Mucosa of descending colon (tissue), 3 donors: Measurements from ENCODE around the gene TRAF2. TPM values are rescaled to one million over a fixed set of nuclear protein-coding genes. Genes with fewer than 3 reads are reported as not detected.

Source experiments
- ATAC-seq: fragments of 200-7000 bp; cut with Tn5 transposase; one replicate; pipeline ENCODE4 v1.9.1; 2020; ENCODE audit warnings: mild to moderate bottlenecking, moderate library complexity
- DNase-seq, 3 donors: peaks; one replicate each; pipeline ENCODE4 v3.0.0-alpha.2; 2020
- H3K36me3 ChIP-seq: fragments of 200-600 bp; one replicate; pipeline ENCODE4 v1.8.0; 2021; ENCODE audit warnings: low read depth, mild to moderate bottlenecking
- H3K4me1 ChIP-seq: fragments of 200-600 bp; one replicate; pipeline ENCODE4 v1.8.0; 2021; ENCODE audit warnings: low read depth, mild to moderate bottlenecking
- H3K4me3 ChIP-seq: fragments of 200-600 bp; one replicate; pipeline ENCODE4 v1.8.0; 2021; ENCODE audit warnings: mild to moderate bottlenecking
- H3K9me3 ChIP-seq: fragments of 200-600 bp; one replicate; pipeline ENCODE4 v1.8.0; 2021; ENCODE audit warnings: mild to moderate bottlenecking
- intact Hi-C, 2 donors: fragments of 100-400 bp; cut with DNase I in 1 of 2; cut with micrococcal nuclease in 1 of 2; formaldehyde crosslinking; loops; one replicate each; pipeline versions ENCODE4 v1.11.0 to v1.11.1; 2022; cut with DNase I, micrococcal nuclease
- total RNA-seq, 3 donors: library from RNA; stranded (reverse); fragmentation: NEBNext Ultra II Directional in 2 of 3; extraction: Animal tissue kit (Norgen Biotek cat#: 25700) in 2 of 3; gene quantifications; one replicate each; pipeline versions ENCODE4 v1.2.1 to v1.2.4, GENCODE V29; 2021 to 2023
- TF ChIP-seq, protein P1 (sequence below): fragments of 200-600 bp; IDR thresholded peaks from one replicate; pipeline ENCODE4 v1.8.0; 2022; ENCODE audit warnings: antibody characterized with exemption, mild to moderate bottlenecking
- donor health status: DM: no; HTN: no; CAD: no; lungs with moderate emphysema.
- donor health status: DM: no; HTN: no; CAD: no.
- donor health status: DM: no; HTN: yes; CAD: no.

The TRAF2 gene
- total RNA-seq, 3 donors from 2014 or later, result 19.6 to 28.2 (median 21.1) TPM

DNA sequence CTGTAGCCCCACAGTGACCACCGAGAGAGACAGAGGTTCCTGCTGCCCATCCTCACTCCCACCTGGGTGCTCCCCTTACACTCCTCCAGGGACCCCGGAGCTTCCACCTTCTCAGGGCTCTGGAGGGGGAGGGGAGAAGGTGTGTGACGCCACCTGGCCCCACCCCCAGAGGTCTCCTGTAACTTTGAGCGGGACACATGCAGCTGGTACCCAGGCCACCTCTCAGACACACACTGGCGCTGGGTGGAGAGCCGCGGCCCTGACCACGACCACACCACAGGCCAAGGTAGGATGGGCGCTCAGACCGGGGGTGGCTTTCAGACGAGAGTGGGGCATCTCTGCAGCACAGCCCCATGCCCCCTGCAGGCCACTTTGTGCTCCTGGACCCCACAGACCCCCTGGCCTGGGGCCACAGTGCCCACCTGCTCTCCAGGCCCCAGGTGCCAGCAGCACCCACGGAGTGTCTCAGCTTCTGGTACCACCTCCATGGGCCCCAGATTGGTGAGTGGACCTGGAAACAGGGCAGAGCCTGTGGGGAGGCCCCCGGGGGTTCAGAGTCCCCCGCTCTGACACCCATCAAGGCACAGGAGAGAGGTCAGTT, 29.7 kb upstream of the TRAF2 start:
- Histone ChIP-seq H3K9me3 (no peaks in the 10 kb centered on the region), H3K36me3 (no peaks in the 10 kb centered on the region), H3K4me1 (peaks cover 43% of the 10 kb centered on the region), H3K4me3 (no peak overlapping the region)
- no peak for ATAC-seq
- peak in 2 of 3 donors; percentile 12 to 30 for DNase-seq
- TF ChIP-seq, protein P1, sequence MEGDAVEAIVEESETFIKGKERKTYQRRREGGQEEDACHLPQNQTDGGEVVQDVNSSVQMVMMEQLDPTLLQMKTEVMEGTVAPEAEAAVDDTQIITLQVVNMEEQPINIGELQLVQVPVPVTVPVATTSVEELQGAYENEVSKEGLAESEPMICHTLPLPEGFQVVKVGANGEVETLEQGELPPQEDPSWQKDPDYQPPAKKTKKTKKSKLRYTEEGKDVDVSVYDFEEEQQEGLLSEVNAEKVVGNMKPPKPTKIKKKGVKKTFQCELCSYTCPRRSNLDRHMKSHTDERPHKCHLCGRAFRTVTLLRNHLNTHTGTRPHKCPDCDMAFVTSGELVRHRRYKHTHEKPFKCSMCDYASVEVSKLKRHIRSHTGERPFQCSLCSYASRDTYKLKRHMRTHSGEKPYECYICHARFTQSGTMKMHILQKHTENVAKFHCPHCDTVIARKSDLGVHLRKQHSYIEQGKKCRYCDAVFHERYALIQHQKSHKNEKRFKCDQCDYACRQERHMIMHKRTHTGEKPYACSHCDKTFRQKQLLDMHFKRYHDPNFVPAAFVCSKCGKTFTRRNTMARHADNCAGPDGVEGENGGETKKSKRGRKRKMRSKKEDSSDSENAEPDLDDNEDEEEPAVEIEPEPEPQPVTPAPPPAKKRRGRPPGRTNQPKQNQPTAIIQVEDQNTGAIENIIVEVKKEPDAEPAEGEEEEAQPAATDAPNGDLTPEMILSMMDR, result no peak
- intact Hi-C loops, result no loop called here

DNA sequence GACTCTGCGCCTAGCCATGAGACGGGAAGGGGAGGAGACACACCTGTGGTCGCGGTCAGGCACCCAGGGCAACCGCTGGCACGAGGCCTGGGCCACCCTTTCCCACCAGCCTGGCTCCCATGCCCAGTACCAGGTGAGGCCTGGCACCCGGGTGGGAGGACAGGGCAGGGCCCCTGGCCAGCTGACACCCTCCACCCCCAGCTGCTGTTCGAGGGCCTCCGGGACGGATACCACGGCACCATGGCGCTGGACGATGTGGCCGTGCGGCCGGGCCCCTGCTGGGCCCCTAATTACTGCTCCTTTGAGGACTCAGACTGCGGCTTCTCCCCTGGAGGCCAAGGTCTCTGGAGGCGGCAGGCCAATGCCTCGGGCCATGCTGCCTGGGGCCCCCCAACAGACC, 29.1 kb upstream of the TRAF2 start:
- Histone ChIP-seq H3K4me3 (no peak overlapping the region), H3K36me3 (no peaks in the 10 kb centered on the region), H3K9me3 (no peaks in the 10 kb centered on the region), H3K4me1 (peaks cover 44% of the 10 kb centered on the region)
- no peak for ATAC-seq
- intact Hi-C loops, result no loop called here
- DNase-seq, result peak in 2 of 3 donors; percentile 50 to 58
- TF ChIP-seq, protein P1, result no peak

DNA sequence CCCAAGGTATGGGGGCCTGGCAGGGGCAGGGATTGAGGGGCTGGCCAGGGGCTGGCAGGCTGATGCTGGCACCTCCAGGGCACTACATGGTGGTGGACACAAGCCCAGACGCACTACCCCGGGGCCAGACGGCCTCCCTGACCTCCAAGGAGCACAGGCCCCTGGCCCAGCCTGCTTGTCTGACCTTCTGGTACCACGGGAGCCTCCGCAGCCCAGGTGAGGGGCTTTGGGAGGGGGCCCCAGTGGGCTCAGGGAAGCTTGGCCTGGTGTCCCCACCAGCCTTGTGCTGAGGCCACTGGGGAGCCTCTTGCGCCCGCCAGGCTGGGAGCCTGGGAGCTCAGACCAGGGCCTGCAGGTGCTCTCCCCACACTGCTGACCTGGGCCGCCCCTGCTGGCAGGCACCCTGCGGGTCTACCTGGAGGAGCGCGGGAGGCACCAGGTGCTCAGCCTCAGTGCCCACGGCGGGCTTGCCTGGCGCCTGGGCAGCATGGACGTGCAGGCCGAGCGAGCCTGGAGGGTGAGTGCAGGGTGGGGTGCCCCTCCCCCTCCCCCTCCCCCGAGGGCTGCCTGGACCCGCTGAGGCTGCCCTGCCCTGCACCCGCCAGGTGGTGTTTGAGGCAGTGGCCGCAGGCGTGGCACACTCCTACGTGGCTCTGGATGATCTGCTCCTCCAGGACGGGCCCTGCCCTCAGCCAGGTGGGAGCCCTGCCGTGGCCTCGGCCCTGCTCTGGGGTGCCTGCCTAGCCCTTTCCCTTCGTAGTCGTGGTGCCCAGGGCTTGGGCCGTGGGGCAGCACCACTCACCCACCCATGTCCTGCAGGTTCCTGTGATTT, 28.5 kb upstream of the TRAF2 start:
- ATAC-seq (peak; percentile 62), DNase-seq (peak; percentile 87 to 90 (median 88))
- intact Hi-C loops, result no loop called here
- TF ChIP-seq, protein P1, result no peak
- Histone ChIP-seq H3K9me3 (no peaks in the 10 kb centered on the region), H3K4me1 (peaks cover 44% of the 10 kb centered on the region), H3K36me3 (no peaks in the 10 kb centered on the region), H3K4me3 (no peak overlapping the region)

DNA sequence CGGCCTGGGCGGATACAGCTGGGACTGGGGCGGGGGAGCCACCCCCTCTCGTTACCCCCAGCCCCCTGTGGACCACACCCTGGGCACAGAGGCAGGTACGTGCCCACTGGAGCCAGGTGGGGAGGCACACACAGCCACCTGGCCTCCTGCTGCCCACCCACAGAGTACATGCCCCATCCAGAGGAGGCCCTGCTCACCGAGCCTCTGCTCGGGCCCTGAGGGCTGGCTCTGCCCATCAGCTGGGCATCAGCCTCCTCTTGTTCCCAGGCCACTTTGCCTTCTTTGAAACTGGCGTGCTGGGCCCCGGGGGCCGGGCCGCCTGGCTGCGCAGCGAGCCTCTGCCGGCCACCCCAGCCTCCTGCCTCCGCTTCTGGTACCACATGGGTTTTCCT, 27.9 kb upstream of the TRAF2 start:
- no peak overlapping the region for H3K4me3 ChIP-seq
- peaks cover 44% of the 10 kb centered on the region for H3K4me1 ChIP-seq
- H3K36me3 ChIP-seq, result no peaks in the 10 kb centered on the region
- peak; percentile 3 for ATAC-seq
- TF ChIP-seq, protein P1, result no peak
- DNase-seq, result peak in 1 of 3 donors; percentile 57
- intact Hi-C loops, result no loop called here
- H3K9me3 ChIP-seq, result no peaks in the 10 kb centered on the region

DNA sequence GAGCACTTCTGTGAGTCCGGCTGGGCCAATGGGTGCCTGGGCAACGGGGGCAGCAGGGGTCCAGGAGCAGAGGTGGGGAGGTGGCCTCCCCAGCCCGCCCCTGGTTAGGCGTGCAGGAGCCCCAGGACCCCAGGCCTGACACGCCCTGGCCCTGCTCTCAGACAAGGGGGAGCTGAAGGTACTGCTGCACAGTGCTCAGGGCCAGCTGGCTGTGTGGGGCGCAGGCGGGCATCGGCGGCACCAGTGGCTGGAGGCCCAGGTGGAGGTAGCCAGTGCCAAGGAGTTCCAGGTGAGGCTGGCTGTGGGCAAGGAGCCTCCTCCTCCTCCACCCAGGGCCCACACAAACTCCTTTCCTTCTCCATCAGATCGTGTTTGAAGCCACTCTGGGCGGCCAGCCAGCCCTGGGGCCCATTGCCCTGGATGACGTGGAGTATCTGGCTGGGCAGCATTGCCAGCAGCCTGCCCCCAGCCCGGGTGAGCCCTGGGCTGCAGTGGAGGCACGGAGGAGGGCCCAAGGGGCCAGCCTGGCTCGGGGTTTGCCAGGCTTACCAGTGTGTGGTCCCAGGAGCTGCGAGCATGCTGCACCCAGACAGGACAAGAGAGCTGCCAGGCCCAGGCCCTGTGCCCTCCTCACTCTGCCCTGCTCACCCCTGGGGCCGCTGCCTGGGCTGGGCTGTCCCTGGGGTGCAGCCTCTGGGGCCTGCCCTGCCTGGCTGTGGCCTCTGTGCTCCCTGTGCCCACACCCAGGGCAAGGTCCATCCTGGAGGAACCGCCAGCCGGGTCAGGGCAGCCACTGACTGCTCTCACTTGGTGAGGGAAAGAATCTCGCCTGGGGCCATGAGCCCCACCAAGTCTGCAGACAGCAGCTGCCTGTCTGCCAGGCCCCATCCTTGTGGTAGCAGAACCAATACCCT, 27.2 kb upstream of the TRAF2 start:
- Histone ChIP-seq H3K36me3 (no peaks in the 10 kb centered on the region), H3K4me3 (no peak overlapping the region), H3K9me3 (no peaks in the 10 kb centered on the region), H3K4me1 (peaks cover 44% of the 10 kb centered on the region)
- DNase-seq, result peak; percentile 92 to 94 (median 93)
- intact Hi-C loops, result no loop called here
- TF ChIP-seq, protein P1, result no peak
- ATAC-seq, result peak; percentile 85
